ENCODE results near the gene SCIN. TPM values are rescaled to one million over a fixed set of nuclear protein-coding genes. Genes with fewer than 3 reads are reported as not detected.

The SCIN gene
- total RNA-seq, 1 donor from 2014 or later = 3.3 TPM

DNA sequence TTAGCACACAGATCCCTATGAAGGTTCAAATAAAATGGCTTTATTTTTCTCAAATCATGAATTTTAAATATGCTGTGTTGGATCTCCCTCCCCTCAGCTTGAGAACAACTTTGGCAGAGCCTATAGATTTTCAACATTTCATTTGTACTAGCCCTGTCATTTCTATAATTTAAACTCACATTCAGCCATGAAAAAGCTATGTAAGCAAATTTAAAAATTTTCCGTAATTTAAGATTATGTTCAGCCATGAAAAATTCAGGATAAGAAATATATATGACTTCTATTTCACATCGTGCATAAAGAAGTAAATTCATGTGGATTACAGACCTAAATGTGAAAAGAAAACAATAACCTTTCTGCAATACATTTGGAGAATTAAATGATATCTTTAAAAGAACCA lies 36.5 kb upstream of the SCIN start:
- no peaks in the 10 kb centered on the region for H3K4me1 Mint-ChIP-seq
- DNase-seq (ENCODE audit: low spot score in 2 of 2, unreplicated experiment in 2 of 2) = no peak
- H3K9me3 Mint-ChIP-seq = peaks cover 31% of the 10 kb centered on the region
- no peak overlapping the region for H3K27ac Mint-ChIP-seq
- H3K4me3 Mint-ChIP-seq = no peak overlapping the region
- TF ChIP-seq, protein P1, sequence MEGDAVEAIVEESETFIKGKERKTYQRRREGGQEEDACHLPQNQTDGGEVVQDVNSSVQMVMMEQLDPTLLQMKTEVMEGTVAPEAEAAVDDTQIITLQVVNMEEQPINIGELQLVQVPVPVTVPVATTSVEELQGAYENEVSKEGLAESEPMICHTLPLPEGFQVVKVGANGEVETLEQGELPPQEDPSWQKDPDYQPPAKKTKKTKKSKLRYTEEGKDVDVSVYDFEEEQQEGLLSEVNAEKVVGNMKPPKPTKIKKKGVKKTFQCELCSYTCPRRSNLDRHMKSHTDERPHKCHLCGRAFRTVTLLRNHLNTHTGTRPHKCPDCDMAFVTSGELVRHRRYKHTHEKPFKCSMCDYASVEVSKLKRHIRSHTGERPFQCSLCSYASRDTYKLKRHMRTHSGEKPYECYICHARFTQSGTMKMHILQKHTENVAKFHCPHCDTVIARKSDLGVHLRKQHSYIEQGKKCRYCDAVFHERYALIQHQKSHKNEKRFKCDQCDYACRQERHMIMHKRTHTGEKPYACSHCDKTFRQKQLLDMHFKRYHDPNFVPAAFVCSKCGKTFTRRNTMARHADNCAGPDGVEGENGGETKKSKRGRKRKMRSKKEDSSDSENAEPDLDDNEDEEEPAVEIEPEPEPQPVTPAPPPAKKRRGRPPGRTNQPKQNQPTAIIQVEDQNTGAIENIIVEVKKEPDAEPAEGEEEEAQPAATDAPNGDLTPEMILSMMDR (IDR thresholded peaks at IDR 0.05; ENCODE audit: unreplicated experiment) = no peak
- H3K36me3 Mint-ChIP-seq = peaks cover 6% of the 10 kb centered on the region
- no peaks in the 10 kb centered on the region for H3K27me3 Mint-ChIP-seq (ENCODE audit: low read depth)

DNA sequence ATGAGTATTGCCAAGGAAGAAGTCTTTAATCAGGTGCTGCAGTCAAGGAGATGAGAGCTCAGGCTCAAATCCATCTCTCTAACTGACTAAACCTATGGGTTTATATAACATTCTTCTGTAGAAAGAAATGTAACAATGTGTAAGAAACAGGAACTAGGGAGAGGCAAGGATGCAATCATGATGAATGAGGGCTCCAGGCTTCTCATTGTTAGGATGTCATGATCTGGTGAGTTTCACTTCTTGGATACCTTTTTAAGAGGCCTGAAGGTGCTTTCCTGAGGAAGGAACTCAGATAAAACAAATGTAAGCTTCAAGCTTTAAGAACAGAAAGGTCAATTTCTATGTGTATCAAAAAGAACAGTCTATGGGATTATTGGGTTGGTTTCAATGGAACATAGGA lies 30.8 kb upstream of the SCIN start:
- Mint-ChIP-seq H3K27me3 (ENCODE audit: low read depth) (no peaks in the 10 kb centered on the region), H3K36me3 (peaks cover 6% of the 10 kb centered on the region), H3K27ac (no peak overlapping the region), H3K9me3 (peaks cover 33% of the 10 kb centered on the region), H3K4me1 (peaks cover 2% of the 10 kb centered on the region), H3K4me3 (no peak overlapping the region)
- TF ChIP-seq, protein P1 (IDR thresholded peaks at IDR 0.05; ENCODE audit: unreplicated experiment) = no peak
- no peak for DNase-seq (ENCODE audit: low spot score in 2 of 2, unreplicated experiment in 2 of 2)

DNA sequence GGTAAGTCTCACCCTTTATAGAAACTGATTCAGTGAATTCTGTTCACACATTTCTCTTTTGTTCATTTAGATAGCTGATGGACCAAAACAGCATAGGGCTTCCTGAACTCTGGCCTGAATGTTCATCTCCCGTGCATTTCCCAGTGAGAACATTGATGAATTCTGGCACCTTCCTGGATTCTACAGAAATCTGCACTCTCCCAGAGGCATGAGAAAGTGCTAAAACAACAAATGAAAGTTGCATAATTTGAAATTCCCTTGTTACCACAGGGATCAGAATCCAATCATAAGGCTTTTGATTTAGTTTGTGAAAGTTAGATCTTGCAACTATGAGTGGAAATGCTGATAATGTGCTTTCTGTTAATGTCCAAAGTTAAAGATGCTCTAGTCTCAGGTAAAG lies 29.7 kb upstream of the SCIN start:
- peaks cover 3% of the 10 kb centered on the region for H3K36me3 Mint-ChIP-seq
- H3K9me3 Mint-ChIP-seq = peaks cover 22% of the 10 kb centered on the region
- H3K4me1 Mint-ChIP-seq = peaks cover 3% of the 10 kb centered on the region
- no peak for DNase-seq (ENCODE audit: low spot score in 2 of 2, unreplicated experiment in 2 of 2)
- no peak overlapping the region for H3K27ac Mint-ChIP-seq
- no peak overlapping the region for H3K4me3 Mint-ChIP-seq
- TF ChIP-seq, protein P1 (IDR thresholded peaks at IDR 0.05; ENCODE audit: unreplicated experiment) = no peak
- H3K27me3 Mint-ChIP-seq (ENCODE audit: low read depth) = no peaks in the 10 kb centered on the region

DNA sequence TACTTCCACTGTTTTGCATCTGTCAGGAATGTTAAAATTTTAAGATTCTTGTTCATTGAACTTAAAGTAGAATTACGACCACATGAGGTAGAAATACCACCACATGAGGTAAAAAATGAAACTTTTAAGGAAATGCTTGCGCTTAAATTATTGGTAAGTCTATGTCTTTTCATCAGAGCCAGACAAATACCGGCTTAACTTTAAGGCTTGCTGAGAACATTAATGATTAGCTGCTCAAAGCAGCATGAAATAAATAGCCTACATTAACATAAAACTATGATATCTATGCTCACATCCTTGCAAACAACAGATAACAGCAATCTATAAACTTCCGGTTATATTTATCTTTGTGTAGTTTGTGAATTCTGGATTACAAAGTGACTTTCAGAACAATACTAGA lies 26.9 kb upstream of the SCIN start:
- H3K4me1 Mint-ChIP-seq = peaks cover 3% of the 10 kb centered on the region
- DNase-seq (ENCODE audit: low spot score in 2 of 2, unreplicated experiment in 2 of 2) = no peak
- no peak overlapping the region for H3K4me3 Mint-ChIP-seq
- no peak overlapping the region for H3K27ac Mint-ChIP-seq
- peaks cover 7% of the 10 kb centered on the region for H3K9me3 Mint-ChIP-seq
- H3K27me3 Mint-ChIP-seq (ENCODE audit: low read depth) = no peaks in the 10 kb centered on the region
- no peaks in the 10 kb centered on the region for H3K36me3 Mint-ChIP-seq
- TF ChIP-seq, protein P1 (IDR thresholded peaks at IDR 0.05; ENCODE audit: unreplicated experiment) = no peak

DNA sequence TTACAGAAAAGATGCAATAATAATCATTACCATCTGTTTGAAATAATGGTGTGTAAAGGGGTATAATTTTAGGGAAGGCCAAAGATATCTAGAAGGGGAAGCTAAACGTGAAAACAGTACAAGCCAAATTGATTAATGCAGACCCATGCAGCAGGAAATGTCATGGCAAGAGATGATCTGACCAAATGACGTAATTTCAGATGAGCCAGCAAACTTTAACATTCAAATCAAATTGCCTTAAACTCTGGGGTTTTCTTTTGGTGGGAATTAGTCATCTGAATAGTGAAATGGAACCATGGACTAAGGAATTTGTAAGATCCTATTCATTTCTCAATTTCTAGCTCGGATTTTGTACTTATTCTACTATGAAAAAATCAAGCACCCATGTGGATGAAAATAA lies 21.4 kb upstream of the SCIN start:
- no peak for DNase-seq (ENCODE audit: low spot score in 2 of 2, unreplicated experiment in 2 of 2)
- Mint-ChIP-seq H3K4me3 (no peak overlapping the region), H3K27me3 (ENCODE audit: low read depth) (no peaks in the 10 kb centered on the region), H3K36me3 (no peaks in the 10 kb centered on the region), H3K27ac (no peak overlapping the region), H3K9me3 (no peaks in the 10 kb centered on the region), H3K4me1 (peaks cover 9% of the 10 kb centered on the region)
- TF ChIP-seq, protein P1 (IDR thresholded peaks at IDR 0.05; ENCODE audit: unreplicated experiment) = no peak

DNA sequence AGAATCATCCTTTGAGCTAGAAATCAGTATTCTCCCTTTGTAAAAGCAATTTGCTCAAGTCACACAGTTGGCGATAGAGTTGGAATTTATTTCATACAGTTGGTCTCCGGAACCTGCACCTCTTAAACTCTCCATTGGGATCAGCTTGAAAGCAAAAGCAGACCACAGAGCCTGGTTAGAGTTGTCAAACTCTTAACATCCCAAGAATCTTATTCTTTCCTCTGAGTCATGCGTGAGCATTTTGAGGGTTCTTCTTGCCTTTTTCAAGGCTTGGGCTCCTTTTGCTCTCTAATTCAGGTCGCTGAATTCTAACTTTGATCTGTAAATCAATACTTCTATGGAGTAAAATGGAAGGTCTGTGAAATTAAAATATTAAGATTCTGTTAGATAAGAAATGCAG lies 19.6 kb upstream of the SCIN start:
- Mint-ChIP-seq H3K27me3 (ENCODE audit: low read depth) (no peaks in the 10 kb centered on the region), H3K9me3 (no peaks in the 10 kb centered on the region)

More for the DNA sequence above, 19.6 kb upstream of the SCIN start:
- H3K36me3 Mint-ChIP-seq = no peaks in the 10 kb centered on the region
- H3K27ac Mint-ChIP-seq = no peak overlapping the region
- DNase-seq (ENCODE audit: low spot score in 2 of 2, unreplicated experiment in 2 of 2) = no peak
- TF ChIP-seq, protein P1 (IDR thresholded peaks at IDR 0.05; ENCODE audit: unreplicated experiment) = no peak
- no peak overlapping the region for H3K4me3 Mint-ChIP-seq
- H3K4me1 Mint-ChIP-seq = peaks cover 6% of the 10 kb centered on the region

All from mesothelial cell of epicardium (in vitro differentiated cells).